GM12892 (cell line): ENCODE results near the gene SPRR3.

Source experiments
- POLR2A ChIP-seq: IDR thresholded peaks from 2 replicates; pipeline ENCODE4 v1.6.1; 2011; ENCODE audit warnings: low read depth, low read length, control low read depth
- POLR2AphosphoS5 ChIP-seq: IDR thresholded peaks from 2 replicates; pipeline ENCODE4 v1.6.1; 2011; ENCODE audit warnings: low read depth, low read length, control low read depth
- TAF1 ChIP-seq: IDR thresholded peaks from 2 replicates; pipeline ENCODE4 v1.6.1; 2011; ENCODE audit warnings: low read depth, mild to moderate bottlenecking, control low read depth, low read length, borderline replicate concordance

DNA sequence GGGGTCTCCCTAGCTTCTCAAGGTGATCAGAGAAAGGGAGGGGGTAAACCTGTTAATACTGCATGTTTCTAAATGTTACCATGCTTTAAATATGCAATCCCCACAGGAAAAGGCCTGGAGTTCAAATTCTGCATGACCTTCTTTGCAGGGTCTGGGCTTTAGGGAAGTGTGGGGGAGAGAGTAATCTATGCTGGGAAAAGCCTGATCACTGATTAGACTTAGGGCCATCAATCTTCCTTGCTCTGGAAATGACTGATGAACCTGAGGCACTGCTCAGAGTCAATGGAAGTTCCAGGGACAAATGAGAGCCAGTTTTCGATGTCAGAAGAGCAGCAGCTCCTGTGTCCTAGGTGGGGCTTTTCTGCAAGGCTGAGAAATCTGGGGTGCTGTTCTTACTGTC, 20.9 kb upstream of the SPRR3 start:
- no peak for TF ChIP-seq POLR2A
- no peak for TF ChIP-seq POLR2AphosphoS5
- no peak for TF ChIP-seq TAF1
